Loucy (cell line): ENCODE results near the gene GBA3.

Source experiments
- CTCF ChIP-seq: fragments of 200-600 bp; sonication (generic); conservative IDR thresholded peaks from 2 replicates; pipeline ENCODE4 v1.5.1; 2014; ENCODE audit warnings: mild to moderate bottlenecking, antibody characterized with exemption, low read length
- EZH2phosphoT487 ChIP-seq: fragments of 200-600 bp; IDR thresholded peaks from 2 replicates; pipeline ENCODE4 v1.6.1; 2018; ENCODE audit warnings: antibody characterized with exemption, mild to moderate bottlenecking, moderate library complexity, borderline replicate concordance

DNA sequence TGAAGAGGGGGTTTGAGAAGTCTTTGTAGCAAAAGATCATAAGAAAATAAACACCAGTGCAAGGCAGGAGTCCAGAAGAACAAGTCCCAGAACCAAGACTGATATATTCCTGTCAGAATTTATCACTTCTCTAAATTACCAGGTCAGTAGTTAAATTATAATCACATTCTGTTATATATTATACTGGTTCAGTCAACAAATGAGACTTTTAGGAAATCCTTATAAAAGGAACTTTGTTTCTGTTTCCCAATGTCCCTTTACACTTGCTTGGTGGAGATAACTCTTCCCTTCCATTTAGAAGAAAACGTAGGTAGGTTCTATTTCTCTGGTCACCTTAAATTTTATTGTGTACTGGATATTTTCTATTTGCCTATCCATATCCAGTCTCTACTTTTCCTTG lies 21.1 kb downstream of the GBA3 start:
- TF ChIP-seq CTCF: no peak
- TF ChIP-seq EZH2phosphoT487: no peak
